Retina (tissue), 1 donor: ENCODE results near the gene MTARC1.
A peak's percentile ranks its signal among the peaks of the same experiment; 100 is the strongest.

Experiments used
- DNase-seq: peaks from one replicate; pipeline ENCODE4 v3.0.0-alpha.2; 2016

MTARC1 gene

DNA sequence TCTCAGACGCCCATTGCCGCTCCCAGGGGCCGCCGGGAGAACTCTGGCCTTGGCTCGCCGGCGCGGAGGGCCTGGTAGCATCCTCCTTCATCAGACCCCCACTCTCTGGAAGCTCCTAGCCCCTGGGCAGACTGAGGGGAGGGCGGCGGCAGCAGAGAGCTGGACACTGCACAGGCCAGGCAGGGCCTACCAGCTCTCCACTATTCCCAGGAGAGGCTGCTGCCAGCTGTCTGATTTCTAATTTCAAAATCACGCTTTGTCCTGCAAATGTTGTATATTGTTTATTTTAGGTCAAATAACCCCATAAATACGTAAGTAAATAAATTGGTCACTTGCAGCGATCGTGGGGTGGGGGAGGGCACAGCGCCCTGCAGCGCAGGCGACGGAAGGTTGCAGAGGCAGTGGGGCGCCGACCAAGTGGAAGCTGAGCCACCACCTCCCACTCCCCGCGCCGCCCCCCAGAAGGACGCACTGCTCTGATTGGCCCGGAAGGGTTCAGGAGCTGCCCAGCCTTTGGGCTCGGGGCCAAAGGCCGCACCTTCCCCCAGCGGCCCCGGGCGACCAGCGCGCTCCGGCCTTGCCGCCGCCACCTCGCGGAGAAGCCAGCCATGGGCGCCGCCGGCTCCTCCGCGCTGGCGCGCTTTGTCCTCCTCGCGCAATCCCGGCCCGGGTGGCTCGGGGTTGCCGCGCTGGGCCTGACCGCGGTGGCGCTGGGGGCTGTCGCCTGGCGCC lies at the start of gene MTARC1:
MTARC1 (plus strand) TSS at position 577 of the 732 bp plus-strand sequence; CDS start at position 609, 32 bp downstream.
- peak; percentile 94 for DNase-seq

DNA sequence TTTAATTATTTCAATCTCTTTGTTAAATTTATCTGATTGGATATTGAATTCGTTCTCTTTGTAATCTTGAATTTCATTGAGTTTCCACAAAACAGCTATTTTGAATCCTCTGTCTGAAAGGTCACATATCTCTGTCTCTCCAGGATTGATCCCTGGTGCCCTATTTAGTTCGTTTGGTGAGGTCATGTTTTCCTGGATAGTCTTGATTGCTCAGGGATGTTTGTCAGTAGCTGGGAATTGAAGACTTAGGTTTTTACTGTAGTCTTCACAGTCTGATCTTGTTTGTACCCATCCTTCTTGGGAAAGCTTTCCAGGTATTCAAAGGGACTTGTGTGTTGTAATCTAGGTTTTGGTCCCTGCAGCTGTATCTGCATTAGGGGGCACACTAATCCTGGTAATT lies 45.4 kb upstream of the MTARC1 start:
- no peak for DNase-seq

DNA sequence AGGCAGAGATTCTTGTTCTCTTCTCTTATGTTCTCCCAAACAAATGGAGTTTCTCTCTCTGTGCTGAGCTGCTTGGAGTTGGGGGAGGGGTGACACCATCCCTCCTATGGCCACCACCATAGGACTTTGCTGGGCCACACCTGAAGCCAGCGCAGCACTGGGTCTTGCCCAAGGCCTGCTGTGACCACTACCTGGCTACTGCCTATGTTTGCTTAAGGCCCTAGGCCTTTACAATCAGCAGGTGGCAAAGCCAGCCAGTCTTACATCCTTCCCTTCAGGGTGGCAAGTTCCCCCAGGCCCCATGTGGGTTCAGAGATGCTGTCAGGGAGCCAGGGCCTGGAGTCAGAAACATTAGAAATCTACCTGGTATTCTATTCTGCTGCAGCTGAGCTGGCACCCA lies 44.9 kb upstream of the MTARC1 start:
- DNase-seq: no peak

DNA sequence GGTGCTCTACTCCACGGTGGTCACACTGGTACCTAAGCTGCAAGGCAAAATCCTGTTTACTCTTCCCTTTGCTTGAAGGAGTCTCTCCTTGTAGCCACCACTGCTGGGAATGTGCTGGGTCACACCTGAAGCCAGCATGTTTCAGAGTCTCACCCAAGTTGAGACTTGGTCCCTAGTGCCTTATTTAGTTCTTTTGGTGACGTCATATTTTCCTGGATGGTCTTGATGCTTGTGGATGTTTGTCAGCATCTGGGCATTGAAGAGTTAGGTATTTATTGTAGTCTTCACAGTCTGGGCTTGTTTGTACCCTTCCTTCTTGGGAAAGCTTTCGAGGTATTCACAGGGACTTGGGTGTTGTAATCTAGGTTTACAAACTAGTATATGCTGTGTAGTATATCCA lies 44.2 kb upstream of the MTARC1 start:
- no peak for DNase-seq

DNA sequence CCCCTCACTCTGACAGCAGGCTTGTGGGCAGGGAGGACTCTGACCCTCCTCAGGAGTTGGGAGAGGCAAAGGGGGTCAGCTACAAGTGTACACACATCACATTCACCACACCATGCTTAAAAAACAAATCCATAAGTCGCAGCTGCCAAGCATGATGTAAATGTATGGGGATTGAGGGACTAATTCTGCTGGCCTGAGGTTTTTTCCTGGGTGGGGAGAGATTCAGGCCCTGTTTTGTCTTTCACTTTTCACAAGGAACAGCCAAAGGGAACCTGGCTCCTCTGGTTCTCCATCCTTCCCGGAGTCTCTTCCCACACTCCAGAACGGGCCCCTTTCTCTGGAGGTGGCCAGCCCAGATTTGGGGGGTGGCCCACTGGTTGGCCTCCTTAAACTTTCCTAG lies 39.9 kb upstream of the MTARC1 start:
- DNase-seq: peak; percentile 26

DNA sequence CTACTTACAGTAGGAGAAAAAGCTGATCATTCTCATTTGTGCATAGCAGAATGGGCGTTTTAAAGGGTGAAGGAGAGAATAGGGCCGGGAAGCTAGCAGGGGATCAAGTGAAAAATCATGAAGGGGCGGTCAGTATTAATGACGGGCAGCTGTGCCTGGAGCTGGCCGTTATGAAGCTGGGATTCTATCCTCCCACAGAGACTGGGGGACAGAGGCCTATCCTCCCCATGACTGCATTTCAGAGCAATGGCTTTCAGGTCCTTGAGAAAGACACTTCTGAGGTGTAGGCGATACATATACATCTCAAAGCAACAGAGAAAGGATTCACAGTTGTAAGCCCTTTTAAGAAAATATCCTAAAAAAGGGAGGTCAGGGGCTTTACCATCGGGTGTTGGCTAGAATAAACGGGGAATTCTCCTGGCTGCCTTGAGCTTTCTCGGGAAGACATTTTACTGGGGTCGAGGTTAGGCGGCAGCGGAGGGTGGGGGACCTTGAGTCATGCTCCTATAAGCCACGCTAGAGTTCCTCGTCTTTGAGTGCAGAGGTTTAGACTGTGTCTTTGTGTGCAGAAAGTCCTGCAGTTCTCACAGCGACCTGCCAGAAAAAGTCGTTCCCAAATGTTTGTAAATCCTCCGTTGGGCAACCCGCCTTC lies 39.1 kb upstream of the MTARC1 start:
- DNase-seq: no peak

DNA sequence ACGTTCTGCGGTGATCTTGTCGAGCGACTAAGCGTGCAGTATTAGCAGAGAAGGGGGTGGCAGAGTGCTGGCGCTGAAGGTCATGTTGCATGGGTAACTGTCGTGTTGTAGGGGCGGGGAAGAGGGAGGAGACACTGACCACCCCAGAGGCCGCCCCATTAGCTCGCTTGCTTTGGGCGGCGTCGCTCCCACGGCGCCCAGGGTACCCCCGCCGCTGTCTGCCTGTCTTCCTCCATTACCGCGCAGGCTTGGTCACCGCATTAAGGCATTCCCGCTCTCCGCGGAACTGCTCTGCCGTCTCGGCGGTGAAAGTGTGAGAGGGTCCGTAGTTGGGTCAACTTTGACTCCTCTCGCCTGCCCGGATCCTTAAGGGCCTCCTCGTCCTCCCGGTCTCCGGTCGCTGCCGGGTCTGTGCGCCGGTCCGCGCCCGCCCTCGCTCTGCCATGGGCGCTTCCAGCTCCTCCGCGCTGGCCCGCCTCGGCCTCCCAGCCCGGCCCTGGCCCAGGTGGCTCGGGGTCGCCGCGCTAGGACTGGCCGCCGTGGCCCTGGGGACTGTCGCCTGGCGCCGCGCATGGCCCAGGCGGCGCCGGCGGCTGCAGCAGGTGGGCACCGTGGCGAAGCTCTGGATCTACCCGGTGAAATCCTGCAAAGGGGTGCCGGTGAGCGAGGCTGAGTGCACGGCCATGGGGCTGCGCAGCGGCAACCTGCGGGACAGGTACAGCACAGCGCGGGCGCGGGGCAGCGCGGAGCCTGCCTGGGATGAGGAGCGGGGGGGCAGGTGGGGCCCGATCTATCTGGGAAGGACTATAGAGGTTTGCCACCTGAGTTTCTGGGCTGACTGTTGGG lies 38.4 kb upstream of the MTARC1 start, which contains the start of gene MTARC2:
MTARC2 (plus strand) TSS at position 234 of the 846 bp plus-strand sequence; CDS start at position 444, 210 bp downstream.
- peak; percentile 92 for DNase-seq

DNA sequence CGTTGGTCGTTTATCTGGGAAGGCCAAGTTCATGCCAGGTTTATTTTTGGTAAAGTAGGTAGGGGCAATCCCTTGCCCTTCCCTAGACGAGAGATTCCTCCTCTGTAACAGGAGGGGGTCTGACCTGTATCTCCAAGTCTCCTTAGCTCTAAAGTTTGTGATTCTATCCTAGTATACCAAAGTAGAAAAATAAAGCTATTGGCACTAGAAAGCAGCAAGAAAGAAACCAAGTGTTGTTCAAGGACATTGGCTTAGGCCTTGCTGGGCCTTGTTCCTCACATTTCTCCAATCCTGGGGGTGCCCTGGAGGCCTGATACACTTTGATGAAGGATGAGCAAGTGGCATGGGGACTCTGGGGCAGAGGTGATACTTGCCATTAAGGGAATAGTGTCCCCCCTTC lies 37.8 kb upstream of the MTARC1 start:
- DNase-seq: no peak

DNA sequence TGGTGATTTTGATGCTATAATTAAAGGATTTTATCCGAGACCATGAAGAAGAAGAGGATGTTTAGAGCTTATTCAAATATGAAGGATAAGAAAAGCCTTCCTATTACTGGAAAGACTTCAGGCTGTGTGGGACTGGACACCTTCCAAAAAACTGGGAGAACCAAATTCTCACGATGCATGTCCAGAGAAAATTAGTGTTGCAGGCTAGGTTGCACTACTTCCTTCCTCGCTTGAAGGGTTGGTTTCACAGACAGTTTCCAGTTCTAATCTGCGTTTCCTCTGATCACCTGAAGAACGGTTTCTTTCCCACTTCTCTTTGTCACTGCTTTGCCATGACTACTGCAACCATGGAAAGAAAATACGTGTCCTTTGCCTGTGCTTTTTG lies 36.6 kb upstream of the MTARC1 start:
- no peak for DNase-seq

DNA sequence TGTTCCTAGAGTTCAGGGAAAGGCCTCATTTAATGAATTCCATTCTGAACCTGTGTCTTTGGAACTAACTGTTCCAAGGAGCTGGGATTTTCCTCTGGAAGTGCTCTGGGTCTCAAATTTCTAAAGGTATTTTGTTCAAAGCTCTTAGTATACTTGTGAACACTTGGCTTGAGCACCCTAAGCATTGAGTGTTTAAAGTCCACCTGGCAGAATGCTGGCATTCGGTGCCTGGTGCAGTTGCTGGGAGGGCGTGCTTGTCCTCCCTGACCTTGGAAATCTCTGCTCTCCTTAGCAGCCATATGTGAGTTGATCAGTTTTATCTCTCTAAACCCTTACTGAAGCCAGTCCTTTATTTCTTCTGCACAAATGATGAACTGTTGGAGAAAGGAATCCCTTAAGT lies 35.6 kb upstream of the MTARC1 start:
- no peak for DNase-seq

DNA sequence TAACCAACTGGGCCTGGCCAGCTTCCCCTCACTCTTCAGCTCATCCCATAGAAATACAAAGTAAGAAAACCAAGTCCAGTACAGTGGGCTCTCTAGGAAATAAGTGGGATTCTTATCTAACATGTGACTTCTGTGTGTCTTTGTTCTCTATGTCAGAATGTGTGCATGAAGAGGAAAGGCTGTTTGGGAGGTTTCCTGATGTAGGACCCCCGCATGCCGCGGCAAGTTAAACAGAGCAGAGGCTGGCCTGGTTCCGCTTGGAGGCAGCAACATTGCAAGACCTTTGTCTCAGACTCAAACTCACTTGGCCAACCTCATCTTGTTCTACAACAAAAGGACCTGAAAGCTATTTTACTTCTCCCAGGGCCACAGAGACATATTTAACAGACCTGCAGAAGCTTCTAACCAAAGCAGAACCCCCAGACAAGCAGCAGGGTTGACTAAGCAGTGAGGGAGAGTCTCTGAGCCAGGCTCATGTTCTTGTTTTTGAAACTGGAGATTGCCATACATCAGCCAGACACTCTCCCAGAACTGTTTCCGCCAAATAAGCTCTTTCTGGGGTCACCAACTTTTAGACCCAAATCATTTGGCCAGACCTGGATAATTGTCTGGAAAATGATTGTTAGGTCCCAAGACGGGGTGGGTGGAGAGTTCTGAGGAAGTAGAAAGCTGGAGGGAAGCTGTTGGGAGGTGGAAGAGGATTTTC lies 32.3 kb upstream of the MTARC1 start:
- no peak for DNase-seq

DNA sequence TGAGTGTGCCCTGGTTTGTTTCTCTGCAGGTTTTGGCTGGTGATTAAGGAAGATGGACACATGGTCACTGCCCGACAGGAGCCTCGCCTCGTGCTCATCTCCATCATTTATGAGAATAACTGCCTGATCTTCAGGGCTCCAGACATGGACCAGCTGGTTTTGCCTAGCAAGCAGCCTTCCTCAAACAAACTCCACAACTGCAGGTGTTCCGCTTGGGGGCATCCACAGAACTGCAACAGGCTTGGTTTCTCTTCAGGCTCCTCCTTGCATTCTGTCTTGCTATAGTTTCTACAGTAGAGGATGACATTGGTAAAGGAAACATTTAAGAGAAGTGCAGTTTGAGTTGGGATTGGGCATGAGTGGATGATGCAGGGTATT lies 31.8 kb upstream of the MTARC1 start:
- DNase-seq: no peak

DNA sequence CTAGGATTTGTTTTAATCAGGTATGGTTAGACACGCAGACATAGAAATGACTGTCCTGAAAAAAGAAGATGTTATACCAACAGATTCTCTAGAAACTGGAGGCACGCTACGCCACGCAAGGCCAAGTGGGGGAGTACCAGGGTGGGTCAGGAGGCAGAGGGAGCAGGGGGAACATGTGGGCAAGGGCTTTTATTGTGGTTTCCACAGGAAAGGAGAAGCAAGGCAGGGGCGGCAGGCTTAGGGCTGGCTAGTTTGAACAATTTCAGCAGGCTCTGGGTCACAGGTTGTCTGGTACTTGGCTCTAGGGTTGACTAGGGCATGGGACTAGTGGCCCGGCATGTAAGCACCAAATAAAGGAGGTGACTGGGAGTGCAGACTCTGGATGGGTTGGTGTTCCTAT lies 31.4 kb upstream of the MTARC1 start:
- DNase-seq: no peak

DNA sequence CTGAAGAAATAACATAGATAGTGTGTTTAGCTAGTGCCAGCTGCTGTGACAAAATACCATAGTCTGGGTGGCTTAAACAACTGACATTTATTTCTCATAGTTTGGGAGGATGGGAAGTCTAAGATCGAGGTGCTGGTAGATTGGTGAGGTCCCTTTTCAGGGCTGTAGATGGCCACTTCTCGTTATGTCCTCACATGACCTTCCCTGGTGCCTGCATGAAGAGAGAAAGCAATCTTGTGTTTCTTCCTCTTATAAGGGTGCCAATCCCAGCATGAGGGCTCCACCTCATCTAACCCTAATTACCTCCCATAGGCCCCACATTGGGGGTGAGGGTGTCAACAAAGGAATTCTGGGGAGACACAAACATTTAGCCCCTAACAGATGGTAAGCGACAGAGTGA lies 29.3 kb upstream of the MTARC1 start:
- no peak for DNase-seq

DNA sequence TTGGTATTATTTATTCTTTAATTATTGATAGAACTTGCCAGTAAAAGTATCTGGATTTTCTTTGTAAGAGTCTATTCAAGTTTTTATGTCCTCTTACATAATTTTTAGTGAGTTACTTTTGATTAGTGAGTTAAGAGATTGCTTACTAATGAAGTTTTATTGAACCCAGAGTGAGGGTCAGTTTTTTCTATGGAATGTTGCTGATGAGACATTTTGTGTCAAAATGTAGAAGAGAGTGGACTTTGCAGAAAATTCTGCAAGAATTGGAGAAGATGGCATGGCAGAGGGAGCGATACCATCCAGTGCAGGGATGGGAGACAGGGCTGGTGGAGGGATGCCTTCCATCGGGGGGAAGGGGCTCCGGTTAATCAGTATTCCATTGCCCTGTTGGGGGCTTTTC lies 27.6 kb upstream of the MTARC1 start:
- DNase-seq: no peak

DNA sequence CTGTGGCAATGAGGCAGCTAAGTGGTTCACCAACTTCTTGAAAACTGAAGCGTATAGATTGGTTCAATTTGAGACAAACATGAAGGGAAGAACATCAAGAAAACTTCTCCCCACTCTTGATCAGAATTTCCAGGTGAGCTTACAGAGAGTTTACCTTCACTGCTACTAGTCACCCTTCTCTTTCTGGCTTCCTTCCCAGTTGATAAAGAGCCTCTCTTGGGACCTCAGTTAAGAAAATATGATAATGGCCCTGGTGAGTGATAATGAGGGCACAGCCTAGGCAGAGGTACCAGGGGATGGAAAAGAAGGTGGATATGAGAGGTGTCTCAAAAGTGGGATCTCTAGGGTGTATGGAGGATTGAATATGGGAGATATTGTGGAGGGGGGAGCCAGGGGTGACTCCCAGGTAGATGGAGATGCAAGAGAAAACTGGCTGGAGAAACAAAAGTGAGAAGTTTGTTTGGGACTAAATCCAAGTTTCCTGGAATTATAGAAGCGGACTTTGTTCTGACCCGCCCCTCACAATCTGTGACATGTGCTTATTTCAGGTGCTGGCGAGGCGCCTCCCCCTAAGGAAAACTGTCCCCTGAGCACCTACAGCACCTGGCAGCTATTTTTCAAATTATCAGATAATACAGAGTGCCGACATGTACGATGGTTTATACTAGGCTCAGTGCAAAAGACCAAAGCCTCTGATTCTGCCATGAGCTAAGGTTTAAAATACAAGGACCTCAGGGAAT lies 24.9 kb upstream of the MTARC1 start:
- no peak for DNase-seq

DNA sequence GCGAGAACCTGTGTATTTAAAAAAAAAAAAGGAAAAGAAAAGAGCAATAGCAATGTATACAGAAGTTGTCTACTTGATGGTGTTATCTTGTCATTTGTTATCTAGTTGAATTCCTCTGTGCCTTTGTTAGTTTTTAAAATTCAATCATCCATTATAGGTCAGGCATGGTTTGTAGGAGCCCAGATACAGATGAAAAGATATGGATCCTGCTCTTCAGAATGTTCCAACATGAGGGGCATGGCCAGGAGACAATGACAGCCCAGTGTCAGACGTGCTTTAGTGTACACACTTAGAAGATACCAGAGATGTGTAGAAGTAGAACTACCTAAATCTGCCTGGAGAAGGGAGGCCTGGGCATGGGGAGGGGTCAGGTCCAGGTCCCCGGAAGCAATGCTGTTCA lies 22.0 kb upstream of the MTARC1 start:
- no peak for DNase-seq

DNA sequence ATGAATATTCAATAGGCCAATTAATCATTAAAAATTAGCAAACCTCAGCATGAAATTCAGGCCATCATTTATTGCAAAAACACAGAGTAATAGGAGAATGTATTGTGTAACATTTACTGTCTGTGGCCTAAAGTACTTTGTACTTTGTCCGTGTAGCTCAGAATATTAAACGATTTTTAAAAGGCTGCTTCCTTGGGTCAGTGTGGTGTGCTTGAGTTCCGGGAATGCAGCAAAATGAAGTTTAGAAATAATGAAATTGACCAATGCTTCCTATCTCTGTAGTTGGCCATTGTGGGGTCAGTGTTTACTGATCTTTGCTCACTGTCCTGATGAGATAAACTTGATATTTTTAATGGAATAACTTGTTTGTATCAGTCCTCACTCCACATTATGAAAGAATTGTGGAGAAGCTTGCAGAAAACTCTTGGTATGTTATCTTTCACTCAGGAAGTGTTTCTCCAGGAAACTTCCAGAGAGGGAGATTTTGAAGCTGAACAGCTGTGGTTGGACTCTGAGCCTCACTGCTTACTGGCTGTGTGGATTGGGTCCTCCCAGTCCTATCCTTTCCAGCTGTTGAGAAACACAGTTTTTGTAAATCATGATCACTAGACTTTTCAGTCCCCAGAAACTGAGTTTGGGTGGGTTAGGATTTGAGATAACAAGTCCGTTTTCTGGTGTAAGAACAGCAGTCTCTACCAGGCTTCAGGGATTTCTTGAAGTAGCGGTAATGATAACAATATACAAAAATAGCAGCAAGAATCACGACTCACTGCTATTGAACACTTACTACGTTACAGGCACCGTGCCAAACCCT lies 19.2 kb upstream of the MTARC1 start:
- DNase-seq: no peak

DNA sequence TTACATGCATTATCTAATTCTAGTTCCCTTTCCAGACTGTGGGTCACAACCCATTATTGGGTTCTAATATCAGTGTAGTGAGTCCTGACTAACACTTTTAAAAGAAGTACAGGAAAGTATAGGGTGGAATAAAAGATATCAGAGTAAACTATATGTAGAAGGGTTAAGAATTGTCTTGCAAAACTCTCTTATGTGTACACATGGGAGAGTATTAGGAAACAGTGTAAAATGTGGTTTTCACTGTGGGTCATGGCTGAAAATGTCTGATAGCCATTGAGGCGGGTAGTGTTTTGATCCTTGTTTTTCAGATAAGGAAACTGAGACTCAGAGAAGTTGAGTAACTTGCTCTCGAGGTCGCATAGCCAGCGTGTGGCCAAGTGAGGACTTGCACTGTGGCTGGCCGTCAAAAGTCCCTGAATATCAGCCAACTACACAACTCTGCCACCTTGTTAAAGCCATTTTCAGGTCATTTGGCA lies 18.5 kb upstream of the MTARC1 start:
- DNase-seq: no peak

DNA sequence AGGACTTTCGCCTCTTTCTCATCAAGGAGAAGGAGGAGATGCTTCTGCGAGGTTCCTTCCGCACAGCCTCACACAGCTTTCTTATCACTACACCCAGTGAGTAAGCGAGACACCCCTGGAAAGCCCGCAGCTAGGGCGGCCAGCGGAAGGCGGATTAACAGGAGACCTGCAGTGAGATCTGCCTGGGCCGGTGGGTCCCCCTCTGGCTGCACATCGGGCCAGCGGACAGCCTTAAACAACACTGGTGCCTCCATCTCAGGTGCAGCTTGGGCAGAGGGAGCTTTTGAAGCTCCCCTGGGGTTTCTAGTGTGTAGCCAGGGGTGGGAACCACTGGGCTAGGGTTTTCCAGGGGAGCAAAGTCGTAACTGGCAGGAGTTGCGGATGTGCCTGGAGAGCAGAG lies 17.5 kb upstream of the MTARC1 start:
- no peak for DNase-seq

DNA sequence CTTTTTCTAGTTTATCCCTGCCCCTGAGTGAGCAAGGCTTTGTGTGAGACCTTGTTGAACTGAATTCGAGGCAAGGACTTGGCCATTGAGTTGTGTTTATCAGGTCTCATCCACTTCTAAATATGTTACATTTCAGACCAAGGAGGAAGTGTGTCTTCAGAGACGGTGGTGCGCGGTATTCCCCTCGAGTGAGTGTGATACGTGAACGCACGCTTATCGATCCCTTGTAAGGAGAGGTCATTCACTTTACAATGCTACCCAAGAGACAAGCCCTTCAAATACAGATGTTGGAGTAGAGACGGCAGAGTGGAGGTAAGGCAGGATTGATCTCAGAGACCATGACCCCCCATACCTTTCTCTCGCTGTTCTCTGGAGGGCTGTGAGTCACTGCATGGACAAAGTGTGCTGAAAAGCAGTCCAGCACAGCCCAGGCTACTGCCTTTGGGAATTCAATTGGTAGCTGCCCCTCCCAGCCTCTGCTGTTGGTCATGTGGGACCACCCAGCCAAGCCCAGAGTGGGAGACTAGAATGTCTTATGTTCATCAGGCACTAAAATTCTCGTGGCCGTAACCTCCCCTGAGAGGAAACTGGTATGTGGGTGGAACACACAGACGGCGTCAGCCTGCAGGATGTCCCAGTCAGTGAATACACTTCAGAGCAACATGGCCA lies 16.3 kb upstream of the MTARC1 start:
- no peak for DNase-seq
